Right atrium auricular region (tissue), 2 donors: ENCODE measurements around the gene RASL11A. TPM values are rescaled to one million over a fixed set of nuclear protein-coding genes. Genes with fewer than 3 reads are reported as not detected.
"Not testable (repeated sequence)": the region's sequence is repeated elsewhere in the genome, so short reads cannot be mapped to it uniquely, and the experiment has no call there.

ENCODE experiments used
- DNase-seq: peaks from one replicate; pipeline ENCODE4 v3.0.0-alpha.2; 2019; ENCODE audit warnings: low spot score
- H3K27ac ChIP-seq, 2 donors: fragments of 200-600 bp; sonication (generic); 1 replicate in 1 of 2; 2 replicates in 1 of 2; pipeline ENCODE4 v1.5.1; 2016 to 2019
- H3K27me3 ChIP-seq, 2 donors: fragments of 200-600 bp; sonication (generic); one replicate each; pipeline versions ENCODE4 v1.5.1 to v1.6.0; 2017 to 2019
- H3K36me3 ChIP-seq: fragments of 200-600 bp; sonication (generic); one replicate; pipeline ENCODE4 v1.5.1; 2016
- H3K4me1 ChIP-seq, 2 donors: fragments of 200-600 bp; sonication (generic); one replicate each; pipeline versions ENCODE4 v1.5.1 to v1.6.0; 2017 to 2019
- H3K4me3 ChIP-seq, 2 donors: fragments of 200-600 bp; sonication (generic); 1 replicate in 1 of 2; 2 replicates in 1 of 2; pipeline ENCODE4 v1.5.1; 2017 to 2019; ENCODE audit warnings: mild to moderate bottlenecking in 1 of 2, moderate library complexity in 1 of 2
- H3K9me3 ChIP-seq, 2 donors: fragments of 200-600 bp; sonication (generic); one replicate each; pipeline ENCODE4 v1.5.1; 2019
- CTCF ChIP-seq, 2 donors: fragments of 200-600 bp; sonication (generic); IDR thresholded peaks; one replicate each; pipeline ENCODE4 v1.5.1; 2019; ENCODE audit warnings: antibody characterized with exemption in 2 of 2
- total RNA-seq, 2 donors: library from RNA; depleted of rRNA; stranded (reverse); fragments of >200 nt; gene quantifications; one replicate each; pipeline ENCODE4 v1.1.0, GENCODE V29; 2016

Gene RASL11A
- total RNA-seq = 10 to 100 TPM in 1 of 2 donors, 1 to 10 TPM in 1; 9.3 to 16.3 TPM

DNA sequence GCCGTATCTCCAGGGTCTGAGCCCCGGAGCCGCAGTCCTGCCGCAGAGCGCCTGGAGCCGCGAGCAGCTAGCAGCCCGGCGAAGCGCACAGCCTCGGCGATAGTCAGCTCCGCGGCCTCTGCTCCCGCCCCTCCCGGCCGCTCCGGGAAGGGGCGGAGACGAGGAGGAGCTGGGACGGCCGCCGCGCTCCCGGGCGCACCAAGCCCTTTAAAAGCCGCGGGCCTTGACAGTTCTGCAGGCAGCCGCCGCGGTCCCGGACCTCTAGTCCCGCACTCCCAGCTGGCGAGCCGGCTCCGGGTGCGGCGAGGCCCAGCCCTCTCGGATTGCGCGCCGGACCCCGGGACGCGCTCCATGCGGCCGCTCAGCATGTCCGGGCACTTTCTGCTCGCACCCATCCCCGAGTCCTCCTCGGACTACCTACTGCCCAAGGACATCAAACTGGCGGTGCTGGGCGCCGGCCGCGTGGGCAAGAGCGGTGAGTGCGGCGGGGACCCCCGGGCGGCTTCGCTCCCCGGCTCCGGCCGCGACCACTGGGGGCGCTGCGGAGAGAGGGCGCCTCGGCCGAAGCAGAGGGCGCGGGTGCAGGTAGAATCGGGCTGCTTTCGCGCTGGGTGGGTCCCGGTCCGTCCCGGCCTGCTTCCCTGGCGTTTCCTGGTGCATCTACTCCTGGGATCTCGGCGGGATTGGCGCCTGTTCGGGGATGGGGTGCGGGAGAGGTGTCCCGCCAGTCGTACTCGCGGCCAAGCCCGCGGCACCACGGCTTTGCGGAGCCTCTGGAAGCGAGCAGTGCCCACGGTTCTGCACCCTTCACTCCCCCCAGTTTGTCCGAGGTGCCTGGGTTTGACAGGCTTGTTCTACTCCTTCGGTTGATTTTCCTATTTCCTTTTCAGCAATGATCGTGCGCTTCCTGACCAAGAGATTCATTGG is at the start of gene RASL11A:
TSS of gene RASL11A (plus strand) at position 237 of the 927 bp plus-strand sequence. CDS start at position 352, 115 bp downstream.
- Histone ChIP-seq H3K4me3 (peak within 1 kb of the TSS; percentile 65 to 87), H3K9me3 (no peaks in the 10 kb centered on the region), H3K36me3 (no peaks in the 10 kb centered on the region), H3K4me1 (peaks cover 0 to 49% of the 10 kb centered on the region in 2 donors), H3K27ac (peak within 1 kb of the TSS; percentile 93 to 94), H3K27me3 (no peaks in the 10 kb centered on the region)
- DNase-seq = peak; percentile 84
- TF ChIP-seq CTCF (IDR thresholded peaks at IDR 0.05) = peak; percentile 91 to 98

DNA sequence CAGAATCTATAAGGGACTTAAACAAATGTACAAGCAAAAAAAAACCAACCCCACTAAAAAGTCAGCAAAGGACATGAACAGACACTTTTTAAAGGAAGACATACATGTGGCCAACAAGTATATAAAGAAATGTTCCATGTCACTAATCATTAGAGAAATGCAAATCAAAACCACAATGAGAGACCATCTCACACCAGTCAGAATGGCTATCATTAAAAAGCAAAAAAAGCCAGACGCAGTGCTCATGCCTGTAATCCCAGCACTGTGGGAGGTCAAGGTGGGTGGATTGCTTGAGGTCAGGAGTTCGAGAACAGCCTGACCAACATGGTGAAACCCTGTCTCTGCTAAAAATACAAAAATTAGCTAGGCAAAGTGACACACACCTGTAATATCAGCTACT is 48.5 kb upstream of the RASL11A start:
- not testable (repeated sequence) for DNase-seq, H3K4me1 ChIP-seq, H3K27me3 ChIP-seq, H3K4me3 ChIP-seq, H3K36me3 ChIP-seq, H3K9me3 ChIP-seq, H3K27ac ChIP-seq

DNA sequence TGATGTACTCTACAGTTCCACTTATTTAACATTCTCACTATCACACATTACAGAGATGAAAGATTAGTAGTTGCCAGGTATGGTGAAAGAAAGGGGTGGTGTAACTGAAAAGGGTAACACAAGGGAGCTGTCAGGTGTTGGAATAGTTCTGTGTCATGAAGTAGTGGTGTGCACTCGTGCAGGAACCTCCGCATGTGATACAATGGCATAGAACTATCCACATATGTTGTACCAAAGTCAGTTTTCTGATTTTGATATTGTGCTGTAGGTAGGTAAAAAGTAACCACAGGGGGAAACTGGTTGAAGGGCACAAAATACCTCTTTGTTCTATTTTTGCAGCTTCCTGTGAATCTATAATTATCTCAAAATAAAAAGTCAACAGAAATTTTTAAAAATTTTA is 43.6 kb upstream of the RASL11A start:
- H3K4me3 ChIP-seq = no peak overlapping the region
- no peak for DNase-seq
- H3K36me3 ChIP-seq = no peaks in the 10 kb centered on the region
- TF ChIP-seq CTCF (IDR thresholded peaks at IDR 0.05) = no peak
- H3K4me1 ChIP-seq = peaks cover 0 to 4% of the 10 kb centered on the region in 2 donors
- H3K27ac ChIP-seq = no peak overlapping the region
- no peaks in the 10 kb centered on the region for H3K9me3 ChIP-seq
- no peaks in the 10 kb centered on the region for H3K27me3 ChIP-seq

DNA sequence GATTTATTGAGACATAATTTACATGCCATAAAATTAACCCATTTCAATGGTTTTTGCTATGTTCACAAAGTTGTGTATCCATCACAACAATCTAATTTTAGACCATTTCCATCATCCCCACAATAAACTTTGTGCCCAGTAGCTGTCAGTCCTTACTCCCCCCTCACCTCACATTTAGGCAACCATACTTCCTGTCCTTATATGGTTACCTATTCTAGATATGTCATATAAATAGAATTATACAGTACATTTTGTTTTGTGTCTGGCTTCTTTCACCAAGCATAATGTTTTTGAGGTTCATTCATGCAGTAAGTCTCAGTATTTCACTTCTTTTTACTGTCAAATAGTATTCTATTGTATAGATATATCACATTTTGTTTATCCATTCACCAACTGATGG is 42.5 kb upstream of the RASL11A start:
- no peaks in the 10 kb centered on the region for H3K36me3 ChIP-seq
- H3K4me3 ChIP-seq = no peak overlapping the region
- H3K27me3 ChIP-seq = no peaks in the 10 kb centered on the region
- TF ChIP-seq CTCF (IDR thresholded peaks at IDR 0.05) = no peak
- peaks cover 0 to 4% of the 10 kb centered on the region in 2 donors for H3K4me1 ChIP-seq
- H3K27ac ChIP-seq = no peak overlapping the region
- DNase-seq = no peak
- no peaks in the 10 kb centered on the region for H3K9me3 ChIP-seq

DNA sequence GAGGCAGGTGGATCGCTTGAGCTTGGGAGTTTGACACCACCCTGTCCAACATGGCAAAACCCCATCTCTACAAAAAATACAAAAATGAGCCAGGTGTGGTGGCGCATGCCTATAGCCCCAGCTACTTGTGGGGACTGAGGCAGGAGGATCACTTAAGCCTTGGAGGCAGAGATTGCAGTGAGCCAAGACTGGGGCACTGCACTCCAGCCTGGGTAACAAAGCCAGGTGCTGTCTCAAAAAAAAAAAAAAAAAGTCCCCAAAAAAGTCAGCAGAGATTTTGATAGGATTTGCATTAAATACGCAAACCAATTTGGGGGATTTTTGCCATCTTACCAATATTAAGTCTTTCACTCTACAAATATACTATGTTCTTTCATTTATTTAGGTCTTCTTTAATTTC is 41.0 kb upstream of the RASL11A start:
- peaks cover 0 to 4% of the 10 kb centered on the region in 2 donors for H3K4me1 ChIP-seq
- H3K27me3 ChIP-seq = no peaks in the 10 kb centered on the region
- H3K36me3 ChIP-seq = no peaks in the 10 kb centered on the region
- H3K27ac ChIP-seq = no peak overlapping the region
- no peaks in the 10 kb centered on the region for H3K9me3 ChIP-seq
- no peak for DNase-seq
- H3K4me3 ChIP-seq = no peak overlapping the region
- no peak for TF ChIP-seq CTCF (IDR thresholded peaks at IDR 0.05)

DNA sequence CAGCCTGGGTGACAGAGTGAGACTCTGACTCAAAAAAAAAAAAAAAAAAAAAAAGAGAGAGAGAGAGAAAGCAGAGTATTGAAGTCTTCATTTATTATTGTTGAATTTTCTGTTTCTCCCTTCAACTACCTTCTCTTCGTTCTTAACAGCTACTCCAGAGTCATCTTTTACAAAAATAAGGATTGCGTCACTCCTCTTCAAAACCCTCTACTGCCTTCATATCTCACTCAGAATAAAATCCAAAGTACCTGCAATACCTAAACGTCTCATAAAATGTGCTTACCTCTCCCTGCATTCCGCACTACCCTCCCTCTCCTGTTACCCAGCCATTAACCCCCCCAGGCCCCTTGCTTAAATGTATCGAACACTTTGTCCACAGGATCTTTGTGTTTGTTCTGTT is 36.7 kb upstream of the RASL11A start:
- H3K4me3 ChIP-seq = no peak overlapping the region
- H3K27me3 ChIP-seq = no peaks in the 10 kb centered on the region
- H3K36me3 ChIP-seq = no peaks in the 10 kb centered on the region
- H3K4me1 ChIP-seq = no peaks in the 10 kb centered on the region
- DNase-seq = no peak
- H3K9me3 ChIP-seq = no peaks in the 10 kb centered on the region
- no peak overlapping the region for H3K27ac ChIP-seq
- TF ChIP-seq CTCF (IDR thresholded peaks at IDR 0.05) = no peak
